ENCODE measurements around the gene NT5C2.

- TF ChIP-seq EZH2 (IDR thresholded peaks at IDR 0.05; ENCODE audit: low read length, unreplicated experiment) = no peak
- no peak for TF ChIP-seq CTCF (conservative IDR thresholded peaks at IDR 0.05; ENCODE audit: low read depth, low read length)
- no peak for TF ChIP-seq EZH2phosphoT487 (IDR thresholded peaks at IDR 0.05; ENCODE audit: borderline replicate concordance, low read length)
Observed at GRCh38 chr10:103197174-103197573, 4.1 kb upstream of the NT5C2 start.

All from PC-3 (cell line).